IMR-90 (cell line): ENCODE data around the gene ACACB. TPM values are rescaled to one million over a fixed set of nuclear protein-coding genes. Genes with fewer than 3 reads are reported as not detected.

ENCODE experiments used
- ATAC-seq: fragments of 200-7000 bp; cut with Tn5 transposase; 2 replicates; pipeline ENCODE4 v1.9.1; 2020; ENCODE audit warnings: low read depth, mild to moderate bottlenecking, moderate library complexity
- BruUV-seq: library from RNA; stranded (reverse); fragments of 400-500 nt; replicated peaks from 2 replicates; lab custom pipeline; 2021; lab: Mats Ljungman, UMichigan
- CTCF ChIA-PET: fragments of 300-600 bp; formaldehyde crosslinking; extraction: SDS; loops from one replicate; lab custom pipeline; 2021; ENCODE audit warnings: antibody characterized with exemption; lab: Yijun Ruan, JAX
- POLR2A ChIA-PET: fragments of 300-600 bp; sonication (Branson Sonifier 250); formaldehyde crosslinking; loops from one replicate; lab custom pipeline; 2022; ENCODE audit warnings: antibody characterized with exemption; ENCODE audit not compliant: unreplicated experiment; lab: Charles Lee
- DNase-seq: peaks from one replicate; pipeline ENCODE4 v3.0.0; 2013
- H2AFZ ChIP-seq: replicated peaks from 2 replicates; pipeline ENCODE3; 2013; ENCODE audit warnings: low read length, mild to moderate bottlenecking; ENCODE audit not compliant: poor library complexity
- H2AK5ac ChIP-seq: 2 replicates; pipeline ENCODE4 v1.6.1; 2013; ENCODE audit warnings: low read depth, low read length, inconsistent platforms
- H2AK9ac ChIP-seq: replicated peaks from 2 replicates; pipeline ENCODE3; 2013; ENCODE audit warnings: mild to moderate bottlenecking, low read depth, low read length, moderate library complexity; ENCODE audit not compliant: poor library complexity
- H2BK120ac ChIP-seq: 2 replicates; pipeline ENCODE4 v1.6.1; 2013; ENCODE audit warnings: low read depth, low read length, inconsistent platforms
- H2BK15ac ChIP-seq: 3 replicates; pipeline ENCODE4 v1.6.1; 2013; ENCODE audit warnings: low read depth, low read length, inconsistent platforms
- H2BK20ac ChIP-seq: 2 replicates; pipeline ENCODE4 v1.6.1; 2013; ENCODE audit warnings: low read depth, mild to moderate bottlenecking, inconsistent platforms, low read length, moderate library complexity
- H2BK5ac ChIP-seq: 2 replicates; pipeline ENCODE4 v1.6.1; 2013; ENCODE audit warnings: mild to moderate bottlenecking, low read depth, low read length, inconsistent platforms; ENCODE audit not compliant: poor library complexity, severe bottlenecking
- H3K14ac ChIP-seq: replicated peaks from 2 replicates; pipeline ENCODE4 v1.6.1; 2013; ENCODE audit warnings: low read depth, low read length, inconsistent platforms
- H3K18ac ChIP-seq: 2 replicates; pipeline ENCODE4 v1.6.1; 2013; ENCODE audit warnings: low read depth, low read length, control low read depth
- H3K23ac ChIP-seq: 2 replicates; pipeline ENCODE4 v1.6.1; 2013; ENCODE audit warnings: low read depth, low read length, inconsistent platforms
- H3K27ac ChIP-seq: 2 replicates; pipeline ENCODE4 v1.5.1; 2013; ENCODE audit warnings: mild to moderate bottlenecking, control low read depth, low read length; ENCODE audit not compliant: insufficient read depth
- H3K27me3 ChIP-seq: 2 replicates; pipeline ENCODE4 v1.6.1; 2013; ENCODE audit warnings: low read length; ENCODE audit not compliant: control insufficient read depth, insufficient read depth
- H3K36me3 ChIP-seq: 2 replicates; pipeline ENCODE4 v1.6.1; 2013; ENCODE audit warnings: low read length, mixed read lengths; ENCODE audit not compliant: control insufficient read depth, insufficient read depth
- H3K4ac ChIP-seq: 2 replicates; pipeline ENCODE4 v1.6.1; 2013; ENCODE audit warnings: low read depth, low read length, inconsistent platforms
- H3K4me1 ChIP-seq: 2 replicates; pipeline ENCODE4 v1.6.1; 2013; ENCODE audit warnings: low read length, mixed read lengths; ENCODE audit not compliant: control insufficient read depth, insufficient read depth
- H3K4me2 ChIP-seq: 2 replicates; pipeline ENCODE4 v1.6.1; 2013; ENCODE audit warnings: low read depth, mild to moderate bottlenecking, control low read depth, low read length, moderate library complexity
- H3K4me3 ChIP-seq: 2 replicates; pipeline ENCODE4 v1.5.1; 2013; ENCODE audit warnings: low read depth, mild to moderate bottlenecking, control low read depth, low read length, moderate library complexity; ENCODE audit not compliant: insufficient read depth
- H3K56ac ChIP-seq: 2 replicates; pipeline ENCODE4 v1.6.1; 2013; ENCODE audit warnings: low read length, inconsistent platforms; ENCODE audit not compliant: insufficient read depth; ENCODE audit errors: extremely low read depth
- H3K79me1 ChIP-seq, 2 experiments: 2 replicates each; pipeline ENCODE4 v1.6.1; 2013; ENCODE audit warnings: low read length in 2 of 2, inconsistent platforms in 1 of 2, low read depth in 1 of 2
- H3K9ac ChIP-seq: 2 replicates; pipeline ENCODE4 v1.6.1; 2013; ENCODE audit warnings: low read depth, low read length, control low read depth
- H3K9me1 ChIP-seq: 2 replicates; pipeline ENCODE4 v1.6.1; 2013; ENCODE audit warnings: low read length, inconsistent platforms; ENCODE audit not compliant: insufficient read depth
- H3K9me3 ChIP-seq: 2 replicates; pipeline ENCODE4 v1.6.1; 2013; ENCODE audit warnings: low read length; ENCODE audit not compliant: control insufficient read depth, insufficient read depth
- H4K20me1 ChIP-seq: 2 replicates; pipeline ENCODE4 v1.6.1; 2013; ENCODE audit warnings: low read length, inconsistent platforms; ENCODE audit not compliant: insufficient read depth
- H4K5ac ChIP-seq: 2 replicates; pipeline ENCODE4 v1.6.1; 2013; ENCODE audit warnings: mild to moderate bottlenecking, low read depth, low read length, control low read depth
- H4K8ac ChIP-seq, 2 experiments: 2 replicates each; pipeline ENCODE4 v1.6.1; 2013; ENCODE audit warnings: low read depth in 2 of 2, low read length in 2 of 2, control low read depth in 1 of 2, inconsistent platforms in 1 of 2
- H4K91ac ChIP-seq: 2 replicates; pipeline ENCODE4 v1.6.1; 2013; ENCODE audit warnings: low read depth, low read length, inconsistent platforms; ENCODE audit not compliant: insufficient read depth
- BHLHE40 ChIP-seq: fragments of 150-350 bp; IDR thresholded peaks from 2 replicates; pipeline ENCODE4 v1.6.1; 2016; ENCODE audit warnings: mild to moderate bottlenecking, low read depth, low read length
- CEBPB ChIP-seq: IDR thresholded peaks from 2 replicates; pipeline ENCODE4 v1.6.1; 2012; ENCODE audit warnings: low read depth, low read length, improper control_type of control experiment
- CHD1 ChIP-seq: IDR thresholded peaks from 2 replicates; pipeline ENCODE4 v1.6.1; 2012; ENCODE audit warnings: low read depth, low read length, improper control_type of control experiment
- FOS ChIP-seq: fragments of 150-350 bp; IDR thresholded peaks from 2 replicates; pipeline ENCODE4 v1.6.1; 2016; ENCODE audit warnings: low read depth, low read length
- MAFK ChIP-seq: IDR thresholded peaks from 2 replicates; pipeline ENCODE4 v1.6.1; 2012; ENCODE audit warnings: low read depth, low read length, improper control_type of control experiment
- MAZ ChIP-seq: IDR thresholded peaks from 2 replicates; pipeline ENCODE4 v1.6.1; 2012; ENCODE audit warnings: low read depth, mild to moderate bottlenecking, low read length, improper control_type of control experiment, moderate library complexity, borderline replicate concordance
- NFE2L2 ChIP-seq: fragments of 150-350 bp; IDR thresholded peaks from 2 replicates; pipeline ENCODE4 v1.6.1; 2016; ENCODE audit warnings: low read depth, mild to moderate bottlenecking, low read length
- POLR2A ChIP-seq: IDR thresholded peaks from 2 replicates; pipeline ENCODE4 v1.6.1; 2012; ENCODE audit warnings: mild to moderate bottlenecking, low read depth, low read length
- RAD21 ChIP-seq: IDR thresholded peaks from 2 replicates; pipeline ENCODE4 v1.6.1; 2012; ENCODE audit warnings: low read length, improper control_type of control experiment
- RCOR1 ChIP-seq: IDR thresholded peaks from 2 replicates; pipeline ENCODE4 v1.6.1; 2012; ENCODE audit warnings: mild to moderate bottlenecking, low read length, improper control_type of control experiment; ENCODE audit not compliant: insufficient replicate concordance
- RFX5 ChIP-seq: IDR thresholded peaks from 2 replicates; pipeline ENCODE4 v1.8.0; 2012; ENCODE audit warnings: low read depth, mild to moderate bottlenecking, low read length, moderate library complexity
- SMC3 ChIP-seq: fragments of 150-350 bp; IDR thresholded peaks from 2 replicates; pipeline ENCODE4 v1.6.1; 2016; ENCODE audit warnings: low read depth, mild to moderate bottlenecking, antibody characterized with exemption, low read length, moderate library complexity
- USF2 ChIP-seq: fragments of 150-350 bp; IDR thresholded peaks from 2 replicates; pipeline ENCODE4 v1.6.1; 2017; ENCODE audit warnings: mild to moderate bottlenecking, antibody characterized with exemption, low read length, low read depth
- WGBS, 2 experiments: methylation state at CpG; one replicate each; pipeline versions ENCODE4 v1.1.5 to v1.1.7; 2013; ENCODE audit warnings: missing lambda C conversion rate in 2 of 2; ENCODE audit not compliant: insufficient read length in 1 of 2; ENCODE audit errors: extremely low coverage in 2 of 2; 5-methylcytosine and 5-hydroxymethylcytosine counted together
- dilution Hi-C: fragments of 300-500 bp; cut with HindIII; formaldehyde crosslinking; loops from one replicate; pipeline ENCODE4 v1.14.3; 2018; ENCODE audit warnings: low sequenced_read_pairs; ENCODE audit not compliant: unreplicated experiment
- in situ Hi-C: fragments of 300-500 bp; cut with MboI; formaldehyde crosslinking; loops from 3 replicates; pipeline ENCODE4 v1.14.3; 2019; ENCODE audit warnings: low sequenced_read_pairs, inconsistent platforms, mixed read lengths
- intact Hi-C: fragments of 100-400 bp; cut with micrococcal nuclease; formaldehyde crosslinking; loops from 2 replicates; pipeline ENCODE4 v1.10.0; 2022
- polyA plus RNA-seq, 3 experiments: library from polyadenylated mRNA; depleted of rRNA; stranded (reverse); fragments of >200 nt; gene quantifications; 2 replicates each; pipeline ENCODE4 v1.2.3, GENCODE V29; 2012; ENCODE audit warnings: low replicate concordance in 1 of 3
- total RNA-seq: library from RNA; depleted of rRNA; stranded (reverse); fragments of >200 nt; gene quantifications from 2 replicates; pipeline ENCODE4 v1.2.3, GENCODE V29; 2012
- TF ChIP-seq, protein P1 (sequence below): fragments of 150-350 bp; IDR thresholded peaks from 2 replicates; pipeline ENCODE4 v1.6.1; 2016; ENCODE audit warnings: low read depth, mild to moderate bottlenecking, low read length, moderate library complexity, borderline replicate concordance
- TF ChIP-seq, protein P2 (sequence below): conservative IDR thresholded peaks from 2 replicates; pipeline ENCODE4 v1.5.1; 2012; ENCODE audit warnings: mild to moderate bottlenecking, low read depth, low read length, improper control_type of control experiment

Gene ACACB
- total and polyA plus RNA-seq, 2 of the 4 experiments (the other 2 are of a cell fraction) = 2.0 to 2.1 TPM

DNA sequence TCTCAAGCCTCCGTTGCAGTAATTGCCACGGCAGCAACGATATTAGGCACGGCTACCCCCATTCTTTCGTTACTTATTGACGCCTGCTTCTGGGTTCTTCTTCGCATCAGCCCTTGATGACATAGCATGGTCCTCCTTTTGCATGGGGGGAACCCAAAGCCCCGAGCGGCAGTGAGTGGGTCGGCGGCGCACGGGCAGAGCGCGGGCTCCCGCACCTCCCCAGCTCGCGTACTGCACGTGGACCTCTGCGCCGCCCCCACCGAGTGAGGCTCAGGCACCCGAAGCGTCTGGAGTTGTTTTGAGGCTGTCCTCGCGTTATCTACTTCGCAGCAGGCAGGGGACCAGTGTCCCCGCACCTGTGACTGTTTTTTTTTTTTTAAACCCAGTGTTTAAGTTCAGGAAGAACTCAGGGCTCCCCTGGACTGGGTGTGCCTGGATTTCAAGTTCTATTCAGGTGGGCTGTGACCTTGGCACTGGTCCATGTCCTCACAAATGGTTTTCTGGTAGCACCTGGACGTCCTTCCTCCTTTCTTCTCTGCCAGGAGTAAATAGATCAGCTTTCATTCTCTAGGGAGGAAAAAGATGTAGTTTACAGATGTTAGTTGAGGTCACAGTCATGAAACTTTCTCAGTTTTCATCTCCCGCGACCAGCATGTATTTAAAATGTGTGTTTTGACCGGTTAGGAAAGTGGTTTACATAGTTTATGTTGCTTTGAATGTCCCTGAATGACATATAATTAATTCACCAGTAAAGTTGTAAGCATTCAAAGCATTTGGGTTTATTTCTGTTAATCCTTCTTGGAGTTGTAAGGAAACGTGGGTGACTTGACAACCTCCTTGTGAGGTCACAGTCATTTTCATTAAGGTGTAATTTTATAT lies 194.1 kb downstream of the ACACB start:
- intact Hi-C loops = no loop called here
- POLR2A ChIA-PET = no interaction called here
- no peak for DNase-seq
- no peak for TF ChIP-seq CEBPB
- no peak for TF ChIP-seq RCOR1
- TF ChIP-seq, protein P1, sequence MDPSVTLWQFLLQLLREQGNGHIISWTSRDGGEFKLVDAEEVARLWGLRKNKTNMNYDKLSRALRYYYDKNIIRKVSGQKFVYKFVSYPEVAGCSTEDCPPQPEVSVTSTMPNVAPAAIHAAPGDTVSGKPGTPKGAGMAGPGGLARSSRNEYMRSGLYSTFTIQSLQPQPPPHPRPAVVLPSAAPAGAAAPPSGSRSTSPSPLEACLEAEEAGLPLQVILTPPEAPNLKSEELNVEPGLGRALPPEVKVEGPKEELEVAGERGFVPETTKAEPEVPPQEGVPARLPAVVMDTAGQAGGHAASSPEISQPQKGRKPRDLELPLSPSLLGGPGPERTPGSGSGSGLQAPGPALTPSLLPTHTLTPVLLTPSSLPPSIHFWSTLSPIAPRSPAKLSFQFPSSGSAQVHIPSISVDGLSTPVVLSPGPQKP = no peak
- no peak for TF ChIP-seq RFX5
- TF ChIP-seq POLR2A = no peak
- TF ChIP-seq CHD1 = no peak
- TF ChIP-seq NFE2L2 = no peak
- TF ChIP-seq MAFK = no peak
- TF ChIP-seq USF2 = no peak
- TF ChIP-seq BHLHE40 = no peak
- no peak for TF ChIP-seq RAD21
- no peak for TF ChIP-seq MAZ
- no peak for TF ChIP-seq SMC3
- no peak for TF ChIP-seq FOS
- TF ChIP-seq, protein P2, sequence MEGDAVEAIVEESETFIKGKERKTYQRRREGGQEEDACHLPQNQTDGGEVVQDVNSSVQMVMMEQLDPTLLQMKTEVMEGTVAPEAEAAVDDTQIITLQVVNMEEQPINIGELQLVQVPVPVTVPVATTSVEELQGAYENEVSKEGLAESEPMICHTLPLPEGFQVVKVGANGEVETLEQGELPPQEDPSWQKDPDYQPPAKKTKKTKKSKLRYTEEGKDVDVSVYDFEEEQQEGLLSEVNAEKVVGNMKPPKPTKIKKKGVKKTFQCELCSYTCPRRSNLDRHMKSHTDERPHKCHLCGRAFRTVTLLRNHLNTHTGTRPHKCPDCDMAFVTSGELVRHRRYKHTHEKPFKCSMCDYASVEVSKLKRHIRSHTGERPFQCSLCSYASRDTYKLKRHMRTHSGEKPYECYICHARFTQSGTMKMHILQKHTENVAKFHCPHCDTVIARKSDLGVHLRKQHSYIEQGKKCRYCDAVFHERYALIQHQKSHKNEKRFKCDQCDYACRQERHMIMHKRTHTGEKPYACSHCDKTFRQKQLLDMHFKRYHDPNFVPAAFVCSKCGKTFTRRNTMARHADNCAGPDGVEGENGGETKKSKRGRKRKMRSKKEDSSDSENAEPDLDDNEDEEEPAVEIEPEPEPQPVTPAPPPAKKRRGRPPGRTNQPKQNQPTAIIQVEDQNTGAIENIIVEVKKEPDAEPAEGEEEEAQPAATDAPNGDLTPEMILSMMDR = no peak

More for the DNA sequence above, 194.1 kb downstream of the ACACB start:
- Histone ChIP-seq H3K79me1 (no peaks in the 10 kb centered on the region), H4K91ac (no peak overlapping the region), H2AFZ (peak overlapping the region; percentile 69), H3K23ac (no peak overlapping the region), H3K27me3 (peaks cover 70% of the 10 kb centered on the region), H3K36me3 (no peaks in the 10 kb centered on the region), H2BK15ac (no peak overlapping the region), H2AK5ac (no peak overlapping the region), H3K4ac (no peak overlapping the region), H3K27ac (no peak overlapping the region), H4K5ac (no peak overlapping the region), H4K20me1 (no peaks in the 10 kb centered on the region), H3K9me3 (no peaks in the 10 kb centered on the region), H3K56ac (no peak overlapping the region), H3K18ac (no peak overlapping the region), H3K14ac (no peak overlapping the region), H3K4me2 (peak overlapping the region; percentile 67), H4K8ac (no peak overlapping the region), H2BK120ac (no peak overlapping the region), H3K4me1 (no peaks in the 10 kb centered on the region; the same call in 1 of the 2 replicates), H2AK9ac (no peak overlapping the region), H3K9ac (no peak overlapping the region), H3K4me3 (no peak overlapping the region; the same call in 1 of the 2 replicates), H3K9me1 (no peaks in the 10 kb centered on the region), H2BK20ac (no peak overlapping the region), H2BK5ac (no peak overlapping the region)
- no TSS peak for BruUV-seq
- in situ Hi-C loops (no loop called here), dilution Hi-C loops (no loop called here)
- 1% methylated on average over 20 of the region's 33 CpGs; no CpG with 5 or more reads in 1 of the 2 experiments for WGBS, 2 experiments
- ATAC-seq = no peak
- CTCF ChIA-PET = no interaction called here
